ENCODE measurements around the gene NLK. TPM values are rescaled to one million over a fixed set of nuclear protein-coding genes. Genes with fewer than 3 reads are reported as not detected.

The NLK gene
- total and polyA plus RNA-seq, 2 of the 13 experiments (the other 11 are each of a cell fraction or from before 2014, with no cell fraction given) = 13.4 to 14.6 TPM

DNA sequence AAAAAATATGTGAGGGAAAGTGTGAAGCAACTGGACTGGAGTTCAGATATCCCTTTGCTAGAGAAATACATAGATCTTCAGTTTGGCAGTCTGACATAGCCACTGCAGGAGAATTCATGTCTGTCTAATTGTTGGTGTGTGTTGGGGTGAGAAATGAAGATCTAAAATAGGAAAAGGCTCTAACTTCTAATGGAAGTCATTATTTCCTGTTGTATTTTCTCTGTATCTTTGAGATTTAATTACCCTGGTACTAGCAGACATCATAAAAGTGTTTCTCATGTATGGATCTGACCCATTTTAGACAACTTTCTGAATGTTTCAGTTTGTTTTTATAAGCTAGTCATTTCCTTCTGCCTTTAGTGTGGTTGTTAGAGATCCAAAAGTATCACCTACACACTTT, 128.3 kb downstream of the NLK start (continued):
- no peak for TF ChIP-seq FLYWCH1 (CRISPR knock-in tag; IDR thresholded peaks at IDR 0.05)

DNA sequence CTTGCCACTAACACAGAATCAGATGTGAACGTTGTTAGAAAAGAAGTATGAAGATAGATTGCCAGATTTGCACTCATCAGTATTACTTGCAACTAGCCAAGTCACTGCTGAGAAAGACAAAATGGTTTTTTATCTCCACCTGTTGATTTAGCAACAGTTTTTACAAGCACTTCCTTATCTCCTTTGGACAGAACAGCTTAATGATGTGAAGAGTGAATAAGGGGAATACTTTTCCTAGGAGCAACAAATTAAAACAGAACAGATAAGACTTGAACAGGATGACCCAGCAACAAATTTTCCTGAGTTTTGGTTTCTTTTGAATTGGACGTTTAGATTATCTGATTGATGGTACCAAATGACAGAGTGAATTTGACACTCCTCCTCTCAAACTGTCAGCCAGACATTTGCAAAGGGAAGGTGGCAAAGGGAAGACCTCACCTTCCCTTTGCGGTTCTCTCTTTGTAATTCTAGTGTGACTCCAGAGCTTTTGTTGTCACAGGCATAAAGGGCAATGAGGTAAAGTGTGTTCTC, 130.6 kb downstream of the NLK start:
- Histone ChIP-seq H3K4me2 (ENCODE audit: low read depth, low read length) (no peak overlapping the region), H3K27ac (ENCODE audit: extremely low read length, insufficient read depth, low read length) (no peak overlapping the region), H3K4me3 (replicated peaks in 1 of 3; ENCODE audit: insufficient read depth in 1 of 3, low read depth in 2 of 3, low read length in 3 of 3) (no peak overlapping the region), H4K20me1 (ENCODE audit: insufficient read depth, low read length) (no peaks in the 10 kb centered on the region), H3K4me1 (ENCODE audit: insufficient read depth, low read length) (no peaks in the 10 kb centered on the region), H3K36me3 (replicated peaks in 1 of 2; ENCODE audit: control insufficient read depth in 1 of 2, insufficient read depth in 2 of 2, low read length in 2 of 2) (peaks cover 0 to 2% of the 10 kb centered on the region in 2 experiments; a peak in 3 of 5 replicates), H3K9me3 (ENCODE audit: low read length) (no peaks in the 10 kb centered on the region), H2AFZ (ENCODE audit: low read length) (no peak overlapping the region), H3K27me3 (ENCODE audit: control insufficient read depth in 1 of 2, insufficient read depth in 2 of 2, low read length in 2 of 2) (no peaks in the 10 kb centered on the region), H3K9ac (ENCODE audit: insufficient read depth, low read depth, low read length) (no peak overlapping the region), H3K79me2 (ENCODE audit: insufficient read depth, low read length) (no peaks in the 10 kb centered on the region)
- in situ Hi-C loops (cut with HindIII; ENCODE audit: extremely low pct_ligation_motif_present, low pct_unique_long_range_greater_than_20kb) = no loop called here
- TF ChIP-seq NAIF1 (CRISPR knock-in tag; IDR thresholded peaks at IDR 0.05; ENCODE audit: borderline replicate concordance) (no peak), ELF1 (CRISPR knock-in tag; IDR thresholded peaks at IDR 0.05) (no peak), ZNF331 (CRISPR knock-in tag; IDR thresholded peaks at IDR 0.05) (no peak)
- TF ChIP-seq, protein P1, sequence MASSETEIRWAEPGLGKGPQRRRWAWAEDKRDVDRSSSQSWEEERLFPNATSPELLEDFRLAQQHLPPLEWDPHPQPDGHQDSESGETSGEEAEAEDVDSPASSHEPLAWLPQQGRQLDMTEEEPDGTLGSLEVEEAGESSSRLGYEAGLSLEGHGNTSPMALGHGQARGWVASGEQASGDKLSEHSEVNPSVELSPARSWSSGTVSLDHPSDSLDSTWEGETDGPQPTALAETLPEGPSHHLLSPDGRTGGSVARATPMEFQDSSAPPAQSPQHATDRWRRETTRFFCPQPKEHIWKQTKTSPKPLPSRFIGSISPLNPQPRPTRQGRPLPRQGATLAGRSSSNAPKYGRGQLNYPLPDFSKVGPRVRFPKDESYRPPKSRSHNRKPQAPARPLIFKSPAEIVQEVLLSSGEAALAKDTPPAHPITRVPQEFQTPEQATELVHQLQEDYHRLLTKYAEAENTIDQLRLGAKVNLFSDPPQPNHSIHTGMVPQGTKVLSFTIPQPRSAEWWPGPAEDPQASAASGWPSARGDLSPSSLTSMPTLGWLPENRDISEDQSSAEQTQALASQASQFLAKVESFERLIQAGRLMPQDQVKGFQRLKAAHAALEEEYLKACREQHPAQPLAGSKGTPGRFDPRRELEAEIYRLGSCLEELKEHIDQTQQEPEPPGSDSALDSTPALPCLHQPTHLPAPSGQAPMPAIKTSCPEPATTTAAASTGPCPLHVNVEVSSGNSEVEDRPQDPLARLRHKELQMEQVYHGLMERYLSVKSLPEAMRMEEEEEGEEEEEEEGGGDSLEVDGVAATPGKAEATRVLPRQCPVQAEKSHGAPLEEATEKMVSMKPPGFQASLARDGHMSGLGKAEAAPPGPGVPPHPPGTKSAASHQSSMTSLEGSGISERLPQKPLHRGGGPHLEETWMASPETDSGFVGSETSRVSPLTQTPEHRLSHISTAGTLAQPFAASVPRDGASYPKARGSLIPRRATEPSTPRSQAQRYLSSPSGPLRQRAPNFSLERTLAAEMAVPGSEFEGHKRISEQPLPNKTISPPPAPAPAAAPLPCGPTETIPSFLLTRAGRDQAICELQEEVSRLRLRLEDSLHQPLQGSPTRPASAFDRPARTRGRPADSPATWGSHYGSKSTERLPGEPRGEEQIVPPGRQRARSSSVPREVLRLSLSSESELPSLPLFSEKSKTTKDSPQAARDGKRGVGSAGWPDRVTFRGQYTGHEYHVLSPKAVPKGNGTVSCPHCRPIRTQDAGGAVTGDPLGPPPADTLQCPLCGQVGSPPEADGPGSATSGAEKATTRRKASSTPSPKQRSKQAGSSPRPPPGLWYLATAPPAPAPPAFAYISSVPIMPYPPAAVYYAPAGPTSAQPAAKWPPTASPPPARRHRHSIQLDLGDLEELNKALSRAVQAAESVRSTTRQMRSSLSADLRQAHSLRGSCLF (CRISPR knock-in tag; IDR thresholded peaks at IDR 0.05; ENCODE audit: borderline replicate concordance) = no peak
- ATAC-seq (no peak), DNase-seq (ENCODE audit: low spot score) (no peak), FAIRE-seq (no peak)
- BruUV-seq (replicated peaks) = no TSS peak
- intact Hi-C loops (cut with micrococcal nuclease; ENCODE audit: unreplicated experiment) = no loop called here
- CTCF ChIA-PET (ENCODE audit: low intra/inter-chr PET ratio, low total read pairs) = no interaction called here
- POLR2A ChIA-PET = no interaction called here
- 91% methylated on average over 3 of the region's 3 CpGs for WGBS (ENCODE audit: low lambda C conversion rate)
